Liver (tissue), 9 donors: ENCODE results near the gene LGALS7. TPM values are rescaled to one million over a fixed set of nuclear protein-coding genes. Genes with fewer than 3 reads are reported as not detected.
"Not testable (repeated sequence)": the region's sequence is repeated elsewhere in the genome, so short reads cannot be mapped to it uniquely, and the experiment has no call there.

ENCODE experiments used
- DNase-seq: peaks from one replicate; pipeline ENCODE4 v3.0.0-alpha.2; 2017; ENCODE audit warnings: low spot score
- H3K27ac ChIP-seq, 2 donors: one replicate each; pipeline ENCODE4 v1.7.0; 2013; ENCODE audit warnings: inconsistent platforms in 2 of 2, low read length in 2 of 2, control low read depth in 1 of 2, low read depth in 1 of 2, mild to moderate bottlenecking in 1 of 2
- H3K27me3 ChIP-seq, 4 donors: one replicate each; pipeline versions ENCODE4 v1.6.1 to v1.7.0; 2013; ENCODE audit warnings: low read length in 3 of 4, inconsistent platforms in 1 of 4, mild to moderate bottlenecking in 1 of 4, moderate library complexity in 1 of 4; ENCODE audit not compliant: control insufficient read depth in 4 of 4, insufficient read depth in 4 of 4
- H3K36me3 ChIP-seq, 4 donors: one replicate each; pipeline versions ENCODE4 v1.6.1 to v1.7.0; 2013; ENCODE audit warnings: low read length in 3 of 4, mild to moderate bottlenecking in 3 of 4, low read depth in 1 of 4, moderate library complexity in 1 of 4; ENCODE audit not compliant: control insufficient read depth in 4 of 4, insufficient read depth in 3 of 4
- H3K4me1 ChIP-seq, 4 donors: one replicate each; pipeline versions ENCODE4 v1.6.1 to v1.7.0; 2013; ENCODE audit warnings: low read length in 3 of 4, mild to moderate bottlenecking in 3 of 4, moderate library complexity in 1 of 4; ENCODE audit not compliant: control insufficient read depth in 4 of 4, insufficient read depth in 4 of 4
- H3K4me3 ChIP-seq, 3 donors: one replicate each; pipeline versions ENCODE4 v1.6.1 to v1.7.0; 2013; ENCODE audit warnings: low read length in 3 of 3, control low read depth in 1 of 3, low read depth in 1 of 3, mild to moderate bottlenecking in 1 of 3
- H3K9ac ChIP-seq, 2 donors: one replicate each; pipeline ENCODE4 v1.7.0; 2013; ENCODE audit warnings: low read length in 2 of 2, mild to moderate bottlenecking in 2 of 2, moderate library complexity in 2 of 2, control low read depth in 1 of 2, low read depth in 1 of 2
- H3K9me3 ChIP-seq, 4 donors: one replicate each; pipeline versions ENCODE4 v1.6.1 to v1.7.0; 2013; ENCODE audit warnings: low read length in 3 of 4; ENCODE audit not compliant: control insufficient read depth in 4 of 4
- ATF3 ChIP-seq: IDR thresholded peaks from 2 replicates; pipeline ENCODE4 v1.6.1; 2016; ENCODE audit warnings: antibody characterized with exemption
- FOXA1 ChIP-seq: IDR thresholded peaks from 2 replicates; pipeline ENCODE4 v1.6.1; 2016; ENCODE audit warnings: antibody characterized with exemption
- HNF4G ChIP-seq: IDR thresholded peaks from 2 replicates; pipeline ENCODE4 v1.6.1; 2016; ENCODE audit warnings: antibody characterized with exemption
- NR2F2 ChIP-seq: IDR thresholded peaks from 2 replicates; pipeline ENCODE4 v1.6.1; 2016; ENCODE audit warnings: antibody characterized with exemption
- RAD21 ChIP-seq, 2 donors: IDR thresholded peaks; 2 replicates each; pipeline ENCODE4 v1.6.1; 2016; ENCODE audit warnings: antibody characterized with exemption in 2 of 2, mild to moderate bottlenecking in 2 of 2
- REST ChIP-seq: IDR thresholded peaks from 2 replicates; pipeline ENCODE4 v1.6.1; 2016; ENCODE audit warnings: antibody characterized with exemption, mild to moderate bottlenecking
- YY1 ChIP-seq: IDR thresholded peaks from 2 replicates; pipeline ENCODE4 v1.6.1; 2016; ENCODE audit warnings: antibody characterized with exemption, mild to moderate bottlenecking
- ZBTB33 ChIP-seq: IDR thresholded peaks from 2 replicates; pipeline ENCODE4 v1.6.1; 2016; ENCODE audit warnings: antibody characterized with exemption
- WGBS: extraction: QIAGEN DNeasy Blood & Tissue Kit; methylation state at CpG from one replicate; pipeline ENCODE4 v1.1.7; 2013; 5-methylcytosine and 5-hydroxymethylcytosine counted together
- polyA plus RNA-seq, 2 donors: library from polyadenylated mRNA; stranded (reverse) in 1 of 2; unstranded in 1 of 2; fragments of 200-250 nt in 1 of 2; fragments of >200 nt in 1 of 2; fragmentation: Nextera tagmentation in 1 of 2; extraction: Ambion mirVana in 1 of 2; gene quantifications; one replicate each; pipeline versions ENCODE4 v1.2.1 to v1.2.3, GENCODE V29; 2013 to 2015
- total RNA-seq, 2 donors: library from RNA; depleted of rRNA; stranded (reverse); fragments of >200 nt; gene quantifications; one replicate each; pipeline ENCODE4 v1.2.3, GENCODE V29; 2014
- TF ChIP-seq, protein P1 (sequence below): fragments of 150-350 bp; IDR thresholded peaks from 2 replicates; pipeline ENCODE4 v1.5.1; 2017; ENCODE audit warnings: improper control_type of control experiment, low read depth, low read length; ENCODE audit not compliant: missing input control
- donor health status: healthy.
- donor health status: healthy.
- donor health status: healthy.
- donor health status: healthy.
- donor health status: healthy.

Gene LGALS7
- total and polyA plus RNA-seq, 4 donors = not detected

DNA sequence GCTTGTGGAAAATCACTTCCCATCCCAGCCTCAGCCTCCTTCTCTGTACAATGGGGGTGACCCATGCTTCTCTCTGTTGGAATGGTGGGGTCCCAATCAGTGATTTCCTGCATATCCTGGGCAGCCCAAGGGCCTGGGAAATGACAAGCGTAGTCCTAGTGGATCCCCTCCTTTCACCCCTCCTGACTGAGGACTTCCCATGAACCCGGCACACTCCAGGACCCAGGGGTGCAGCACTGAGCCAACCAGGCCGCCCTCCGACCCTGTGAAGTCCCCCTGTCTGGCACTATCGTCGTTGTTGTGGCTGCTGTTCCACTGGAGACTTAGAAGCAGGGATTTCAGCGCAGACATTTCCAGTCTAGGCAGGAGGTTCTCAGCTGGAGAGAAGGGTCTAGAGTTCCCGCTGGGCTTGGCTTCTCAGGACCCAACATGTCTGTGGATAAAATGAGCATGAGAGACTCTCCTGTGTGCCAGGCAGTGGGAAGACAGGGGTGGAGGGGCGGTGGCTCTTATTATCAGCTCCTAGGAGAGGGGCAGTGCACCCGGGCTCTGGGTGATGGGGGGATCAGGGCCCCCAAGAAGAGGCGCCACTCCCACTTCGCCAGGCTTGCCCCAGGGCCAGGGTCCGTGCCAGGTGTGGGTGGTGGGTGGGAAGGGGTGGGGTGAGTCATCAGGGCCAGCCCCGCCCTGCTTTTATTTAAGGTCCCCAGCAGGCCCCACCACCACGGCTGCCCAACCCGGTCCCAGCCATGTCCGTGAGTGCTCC lies 15.3 kb upstream of the LGALS7 start, which contains the start of gene LGALS7B:
Gene LGALS7B (plus strand): TSS at position 723 of the 766 bp plus-strand sequence. CDS start 27 bp downstream, at position 750.
- H3K9me3 ChIP-seq = no peaks in the 10 kb centered on the region
- H3K27me3 ChIP-seq = no peaks in the 10 kb centered on the region
- H3K9ac ChIP-seq = no peak within 1 kb of the TSS
- DNase-seq = no peak
- H3K4me1 ChIP-seq = peaks cover 0 to 6% (median 2%) of the 10 kb centered on the region in 4 donors
- WGBS = 88% methylated on average over 13 of the region's 17 CpGs
- H3K27ac ChIP-seq = no peak within 1 kb of the TSS
- H3K36me3 ChIP-seq = no peaks in the 10 kb centered on the region
- TF ChIP-seq ATF3 (no peak), REST (no peak), HNF4G (no peak), YY1 (no peak), NR2F2 (no peak), ZBTB33 (no peak), FOXA1 (no peak), RAD21 (IDR thresholded peaks at IDR 0.05) (no peak)
- TF ChIP-seq, protein P1, sequence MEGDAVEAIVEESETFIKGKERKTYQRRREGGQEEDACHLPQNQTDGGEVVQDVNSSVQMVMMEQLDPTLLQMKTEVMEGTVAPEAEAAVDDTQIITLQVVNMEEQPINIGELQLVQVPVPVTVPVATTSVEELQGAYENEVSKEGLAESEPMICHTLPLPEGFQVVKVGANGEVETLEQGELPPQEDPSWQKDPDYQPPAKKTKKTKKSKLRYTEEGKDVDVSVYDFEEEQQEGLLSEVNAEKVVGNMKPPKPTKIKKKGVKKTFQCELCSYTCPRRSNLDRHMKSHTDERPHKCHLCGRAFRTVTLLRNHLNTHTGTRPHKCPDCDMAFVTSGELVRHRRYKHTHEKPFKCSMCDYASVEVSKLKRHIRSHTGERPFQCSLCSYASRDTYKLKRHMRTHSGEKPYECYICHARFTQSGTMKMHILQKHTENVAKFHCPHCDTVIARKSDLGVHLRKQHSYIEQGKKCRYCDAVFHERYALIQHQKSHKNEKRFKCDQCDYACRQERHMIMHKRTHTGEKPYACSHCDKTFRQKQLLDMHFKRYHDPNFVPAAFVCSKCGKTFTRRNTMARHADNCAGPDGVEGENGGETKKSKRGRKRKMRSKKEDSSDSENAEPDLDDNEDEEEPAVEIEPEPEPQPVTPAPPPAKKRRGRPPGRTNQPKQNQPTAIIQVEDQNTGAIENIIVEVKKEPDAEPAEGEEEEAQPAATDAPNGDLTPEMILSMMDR = no peak
- H3K4me3 ChIP-seq = no peak within 1 kb of the TSS

GRCh38 chr19:38786572-38787265 lies 13.4 kb upstream of the LGALS7 start:
- no peak for DNase-seq
- 92% methylated on average over 11 of the region's 11 CpGs for WGBS
- no peak for TF ChIP-seq REST
- H3K4me1 ChIP-seq = no peaks in the 10 kb centered on the region
- H3K9ac ChIP-seq = no peak overlapping the region
- H3K27me3 ChIP-seq = no peaks in the 10 kb centered on the region
- H3K36me3 ChIP-seq = no peaks in the 10 kb centered on the region
- no peak overlapping the region for H3K27ac ChIP-seq
- no peaks in the 10 kb centered on the region for H3K9me3 ChIP-seq
- H3K4me3 ChIP-seq = no peak overlapping the region

- H3K27me3 ChIP-seq, H3K4me3 ChIP-seq, H3K9ac ChIP-seq, DNase-seq, H3K4me1 ChIP-seq, H3K27ac ChIP-seq, H3K9me3 ChIP-seq, H3K36me3 ChIP-seq: not testable (repeated sequence)
- WGBS = 94% methylated on average over 3 of the region's 3 CpGs
Observed at GRCh38 chr19:38786061-38786460, 12.7 kb upstream of the LGALS7 start.
